HG03175 (cell line): ENCODE measurements around the gene SCUBE3.

Experiments
- ATAC-seq: cut with Tn5 transposase; IDR thresholded peaks from one replicate; pipeline ENCODE4 v1.9.1; 2021; ENCODE audit warnings: mild to moderate bottlenecking, moderate library complexity; ENCODE audit not compliant: unreplicated experiment

SCUBE3 gene

DNA sequence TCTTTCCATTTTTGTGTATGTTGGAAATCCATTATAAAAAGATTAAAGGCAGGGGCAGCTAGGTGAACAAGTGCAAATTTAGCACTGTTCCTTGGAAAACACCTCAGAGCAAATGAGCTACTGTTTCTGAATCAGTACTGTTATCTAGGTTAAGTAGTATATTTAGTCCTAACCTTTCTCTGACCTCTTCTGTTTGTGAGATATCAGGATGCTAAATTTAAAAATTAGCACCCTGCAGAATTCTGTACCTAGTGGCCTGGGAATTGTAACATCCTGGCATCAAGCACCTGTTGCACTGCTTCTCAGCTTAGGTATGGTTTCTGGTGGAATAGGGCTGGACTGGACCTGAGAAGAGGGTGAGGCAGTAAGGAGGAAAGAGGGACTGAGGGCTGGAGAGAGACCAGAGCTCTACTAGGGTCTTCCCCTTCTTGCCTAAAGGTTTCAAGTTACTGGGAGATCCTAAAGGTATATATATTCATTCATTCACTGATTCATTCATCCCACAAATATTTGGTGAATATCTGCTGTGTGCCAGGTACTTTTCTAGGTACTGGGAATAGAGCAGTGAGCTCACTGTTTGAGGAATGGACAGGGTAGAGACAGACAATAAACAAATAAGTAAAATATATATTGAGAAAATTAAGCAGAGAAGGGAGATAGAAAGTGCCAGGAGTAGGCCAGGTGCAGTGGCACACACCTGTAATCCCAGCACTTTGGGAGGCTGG is 51.0 kb downstream of the SCUBE3 start:
- no peak for ATAC-seq

DNA sequence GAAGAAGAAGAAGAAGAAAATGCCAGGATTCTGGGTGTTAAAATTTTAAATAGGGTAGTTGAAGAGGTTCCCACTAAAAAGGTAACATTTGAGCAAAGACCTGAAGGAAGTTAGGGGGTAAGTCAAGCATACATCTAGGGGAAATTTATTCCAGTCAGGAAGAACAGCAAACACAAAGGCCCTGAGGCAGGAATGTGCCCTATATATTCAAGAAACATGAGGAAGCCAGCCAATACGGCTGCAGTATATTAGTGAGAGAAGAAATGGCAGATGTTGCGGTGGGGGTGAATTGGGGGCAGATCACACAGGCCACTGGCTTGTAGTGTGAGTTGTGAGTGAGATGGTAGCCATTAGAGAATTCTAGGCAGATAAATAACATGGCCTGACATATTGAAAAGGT is 51.8 kb downstream of the SCUBE3 start:
- no peak for ATAC-seq

DNA sequence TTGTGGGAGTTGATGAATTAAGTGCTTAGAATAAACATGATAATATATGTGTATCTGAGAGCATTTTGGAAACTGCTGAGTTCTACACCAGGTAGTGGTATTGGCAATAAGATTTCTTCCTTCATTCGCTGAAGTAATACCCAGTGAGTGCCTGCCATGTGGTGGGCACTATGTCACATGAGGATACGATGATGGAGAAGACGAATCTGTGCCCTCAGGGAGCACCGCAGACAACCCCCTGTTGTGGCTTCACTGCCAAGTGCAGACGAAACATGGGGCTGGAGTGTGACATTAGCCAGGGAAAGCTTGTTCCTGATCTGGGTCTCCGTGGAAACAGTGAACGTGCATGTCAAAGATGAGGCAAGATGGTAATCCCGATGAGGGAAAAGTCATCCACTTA is 53.7 kb downstream of the SCUBE3 start:
- ATAC-seq = no peak

DNA sequence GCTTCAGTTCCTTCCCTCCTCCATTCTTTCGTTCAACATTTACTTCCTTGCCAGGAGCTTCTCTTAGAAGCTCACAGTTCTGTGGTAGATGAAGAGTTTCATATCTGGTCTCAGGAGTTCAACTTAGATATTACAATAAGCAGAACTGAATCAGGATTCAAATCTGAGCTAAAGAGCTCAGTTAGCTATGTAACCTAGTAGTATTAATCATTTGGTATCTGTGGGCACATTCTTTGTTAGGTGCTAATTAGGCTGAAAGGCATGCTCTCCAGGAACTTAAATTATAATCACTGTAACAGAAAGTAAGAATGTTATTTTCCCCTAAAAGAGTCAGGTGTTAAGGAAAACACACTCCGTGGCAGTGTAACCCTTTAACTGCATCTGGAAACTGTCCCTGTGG is 54.1 kb downstream of the SCUBE3 start:
- ATAC-seq = no peak

DNA sequence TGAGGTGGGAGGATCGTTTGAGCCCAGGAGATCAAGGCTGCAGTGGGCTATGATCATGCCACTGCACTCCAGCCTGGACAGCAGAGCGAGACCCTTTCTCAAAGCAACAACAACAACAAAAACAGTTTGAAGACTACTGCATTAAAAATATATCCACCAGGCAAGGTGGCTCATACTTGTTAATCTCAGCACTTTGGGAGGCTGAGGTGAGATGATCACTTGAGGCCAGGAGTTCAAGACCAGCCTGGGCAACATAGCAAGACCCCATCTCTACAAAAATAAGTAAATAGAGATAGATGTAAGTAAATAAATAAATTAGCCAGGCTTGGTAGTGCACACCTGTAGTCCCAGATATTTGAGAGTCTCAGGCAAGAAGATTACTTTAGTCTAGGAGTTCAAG is 58.2 kb downstream of the SCUBE3 start:
- ATAC-seq = no peak

DNA sequence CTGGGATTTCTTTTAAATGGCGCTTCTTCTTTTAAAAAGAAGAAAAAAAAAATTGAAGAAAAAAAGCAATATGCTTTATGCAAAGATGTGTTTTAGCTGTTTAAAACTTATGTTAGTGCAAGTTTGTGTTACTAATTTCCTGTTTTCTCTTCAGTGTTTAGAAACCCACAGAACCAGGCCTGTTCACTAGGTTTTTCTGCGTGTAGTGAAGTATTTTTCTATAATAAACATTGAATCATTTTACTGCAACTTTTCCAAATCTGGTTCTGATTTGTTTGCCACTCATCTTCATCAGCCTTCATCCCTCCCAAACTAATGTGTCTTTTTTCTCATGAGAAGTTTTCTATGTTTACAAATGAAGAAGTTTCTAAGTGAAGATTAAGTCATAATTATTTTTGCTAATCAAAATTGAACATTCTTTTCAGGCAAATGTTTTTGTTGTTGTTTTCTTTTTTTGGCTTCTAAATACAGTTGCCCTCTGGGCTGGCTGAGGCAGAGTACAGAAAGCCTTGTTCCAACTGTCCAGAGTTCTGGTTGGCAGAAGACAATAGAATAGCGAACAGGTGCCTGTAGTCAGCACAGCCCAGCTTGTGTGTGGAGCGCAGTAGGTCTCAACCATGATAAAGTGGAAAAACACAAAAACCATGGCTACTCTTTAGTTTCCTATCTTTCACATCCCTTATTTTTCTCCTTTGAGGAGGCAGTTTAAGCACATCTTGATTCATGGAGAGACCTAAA is 60.2 kb downstream of the SCUBE3 start:
- no peak for ATAC-seq

DNA sequence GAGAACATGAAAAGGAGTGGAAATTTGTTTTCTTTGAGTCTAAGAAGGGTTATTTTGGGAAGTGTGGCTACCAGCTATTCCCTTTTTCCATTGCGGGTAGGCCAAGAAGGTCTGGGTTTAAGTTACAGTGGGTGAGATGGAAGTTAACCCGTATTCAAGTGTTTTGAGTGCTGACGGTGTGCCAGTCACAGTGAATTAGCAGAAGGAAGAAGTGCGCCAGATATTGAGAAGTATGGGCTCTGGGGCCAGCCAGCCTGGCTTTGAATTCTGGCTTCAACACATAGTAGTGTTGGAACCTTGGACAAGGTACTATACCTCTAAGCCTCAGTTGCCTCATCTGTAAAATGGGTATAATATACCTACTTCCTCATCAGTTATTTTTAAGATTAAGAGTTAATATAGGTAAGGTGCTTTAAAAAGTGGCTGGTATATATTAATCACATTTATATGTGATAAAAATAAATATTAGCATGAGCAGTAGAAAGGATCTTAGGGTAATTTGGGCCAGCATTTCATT is 62.0 kb downstream of the SCUBE3 start:
- no peak for ATAC-seq

DNA sequence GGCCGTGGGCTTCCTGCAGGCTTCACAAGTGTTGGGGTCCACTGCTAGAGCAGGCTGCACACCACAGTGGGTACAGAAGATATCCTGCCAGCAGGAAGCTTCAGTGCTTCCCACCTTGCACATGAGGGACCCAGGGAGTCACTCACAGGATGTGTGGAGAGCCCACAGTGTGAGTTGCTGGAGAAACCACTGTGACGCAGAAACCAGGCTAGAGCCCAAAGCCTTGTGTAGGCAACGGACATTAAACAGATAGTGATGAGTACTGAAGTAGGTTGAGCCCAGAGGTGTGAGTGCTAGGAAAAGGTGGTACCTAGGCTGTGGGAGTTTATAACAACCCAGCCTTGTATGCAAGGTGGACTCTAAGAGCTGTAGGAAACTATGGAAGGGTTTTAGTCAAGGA is 65.0 kb downstream of the SCUBE3 start:
- no peak for ATAC-seq

DNA sequence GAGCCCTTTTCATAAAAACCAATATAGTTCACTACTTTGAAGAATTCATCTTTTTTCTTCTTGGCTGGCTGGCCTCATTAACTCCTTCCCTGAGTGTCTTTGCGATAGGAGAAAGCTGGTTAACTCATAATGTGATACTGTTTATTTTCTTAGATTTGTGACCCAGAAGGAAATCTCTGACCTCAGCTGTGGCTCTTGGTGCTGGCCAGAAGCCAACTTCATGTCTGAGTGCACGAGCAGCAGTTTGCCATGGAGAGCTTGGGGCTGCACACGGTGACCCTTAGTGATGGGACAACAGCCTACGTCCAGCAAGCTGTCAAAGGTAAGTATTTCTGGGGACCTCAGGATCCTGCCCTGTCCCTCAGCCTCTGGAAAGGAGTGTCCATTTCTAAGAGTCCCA is 67.1 kb downstream of the SCUBE3 start:
- ATAC-seq = no peak

DNA sequence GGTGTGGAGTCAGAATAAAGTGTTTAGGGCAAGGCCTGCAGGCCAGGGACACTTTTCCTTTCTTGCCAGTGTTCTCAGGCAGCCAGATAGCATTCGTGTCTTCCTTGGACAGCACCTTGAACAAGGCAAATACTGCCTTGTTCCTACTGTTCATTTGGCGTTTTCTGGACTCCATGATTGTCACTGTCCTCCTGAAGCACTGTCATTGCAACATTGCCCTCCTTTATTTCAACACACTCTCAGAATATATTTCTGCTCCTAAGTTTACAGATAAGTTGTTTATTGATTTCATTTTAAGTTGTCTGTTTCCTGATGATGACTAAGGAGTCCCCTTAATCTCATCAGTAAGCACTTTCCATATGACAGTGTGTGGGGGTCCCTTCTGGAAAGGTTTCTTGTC is 68.7 kb downstream of the SCUBE3 start:
- no peak for ATAC-seq

DNA sequence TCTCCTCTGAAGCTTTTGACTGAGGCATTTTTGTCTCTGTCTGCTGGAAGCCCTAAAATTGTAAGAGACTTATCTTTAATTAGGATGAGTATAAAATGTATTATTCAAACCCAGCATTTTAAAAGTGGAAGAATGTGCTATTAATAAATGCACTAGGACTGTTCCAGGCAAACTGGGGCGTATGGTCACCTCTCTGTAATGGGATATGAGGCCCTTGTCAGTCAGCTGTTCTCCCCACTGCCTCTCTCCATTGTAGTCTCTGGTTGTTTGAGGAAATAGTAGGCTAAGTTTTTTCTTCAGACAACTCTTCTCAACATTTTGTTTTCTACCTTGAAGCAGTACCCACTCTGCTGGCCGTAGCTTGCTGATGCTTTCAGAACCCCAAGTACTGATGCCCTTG is 69.6 kb downstream of the SCUBE3 start:
- ATAC-seq = no peak

DNA sequence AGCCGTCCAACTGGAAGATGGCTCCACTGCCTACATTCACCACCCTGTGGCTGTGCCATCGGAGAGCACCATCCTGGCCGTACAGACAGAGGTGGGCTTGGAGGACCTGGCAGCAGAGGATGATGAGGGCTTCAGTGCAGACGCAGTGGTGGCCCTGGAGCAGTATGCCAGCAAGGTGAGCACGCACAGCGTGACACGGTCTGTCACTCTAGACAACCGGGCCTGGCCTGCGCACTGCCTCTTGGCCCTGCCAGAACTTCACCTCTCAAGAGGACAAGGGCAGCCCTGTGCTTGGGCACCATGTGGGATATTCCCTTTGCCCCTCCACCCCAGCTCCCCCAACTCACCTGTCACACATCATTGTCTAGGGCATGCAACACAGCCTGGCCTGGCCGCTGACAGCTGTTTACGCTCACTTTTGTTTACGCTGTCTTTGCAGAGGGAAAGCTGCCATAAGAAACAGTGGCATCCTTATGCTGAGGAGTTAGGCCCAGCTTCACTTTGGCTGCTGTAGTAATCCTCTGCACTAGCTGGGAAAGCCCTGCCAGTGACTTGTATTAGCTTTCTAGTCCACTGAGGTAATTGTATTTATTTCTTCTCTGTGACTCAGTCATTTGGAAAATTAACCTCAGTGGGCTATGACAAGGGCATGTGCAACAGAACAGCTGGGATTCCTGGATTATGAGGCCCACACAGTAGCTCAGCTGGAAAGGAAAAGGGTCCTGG is 74.1 kb downstream of the SCUBE3 start:
- no peak for ATAC-seq

DNA sequence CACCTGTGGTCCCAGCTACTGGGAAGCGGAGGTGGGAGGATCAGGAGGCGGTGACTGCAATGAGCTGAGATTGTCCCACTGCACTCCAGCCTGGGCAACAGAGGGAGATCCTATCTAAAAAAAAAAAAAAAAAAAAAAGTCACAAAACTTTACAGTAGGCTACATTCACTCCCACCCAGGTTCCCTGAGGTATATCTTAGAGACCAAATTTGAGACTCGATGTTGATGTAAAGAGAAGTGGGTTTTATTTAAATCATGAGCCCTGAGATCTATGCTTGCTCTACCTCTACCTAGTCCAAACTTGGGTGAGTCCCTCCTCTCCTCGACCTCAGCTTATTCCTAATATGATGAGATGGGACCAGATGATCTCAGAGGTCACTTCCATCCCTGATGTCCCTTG is 75.1 kb downstream of the SCUBE3 start:
- no peak for ATAC-seq

DNA sequence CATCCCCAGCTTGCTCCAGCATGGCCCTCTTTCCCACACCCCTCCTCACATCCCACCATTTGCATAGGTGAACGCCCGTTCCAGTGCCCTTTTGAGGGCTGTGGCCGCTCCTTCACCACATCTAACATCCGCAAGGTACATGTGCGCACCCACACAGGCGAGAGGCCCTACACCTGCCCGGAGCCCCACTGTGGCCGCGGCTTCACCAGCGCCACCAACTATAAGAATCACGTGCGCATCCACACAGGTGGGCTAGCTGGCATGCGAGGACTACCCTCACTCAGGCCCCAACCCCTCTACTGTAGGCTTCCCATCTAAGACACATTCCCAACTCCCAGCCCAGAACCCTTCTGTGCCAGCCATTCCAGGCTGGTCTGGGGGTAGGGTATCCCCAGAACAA is 77.7 kb downstream of the SCUBE3 start:
- no peak for ATAC-seq

DNA sequence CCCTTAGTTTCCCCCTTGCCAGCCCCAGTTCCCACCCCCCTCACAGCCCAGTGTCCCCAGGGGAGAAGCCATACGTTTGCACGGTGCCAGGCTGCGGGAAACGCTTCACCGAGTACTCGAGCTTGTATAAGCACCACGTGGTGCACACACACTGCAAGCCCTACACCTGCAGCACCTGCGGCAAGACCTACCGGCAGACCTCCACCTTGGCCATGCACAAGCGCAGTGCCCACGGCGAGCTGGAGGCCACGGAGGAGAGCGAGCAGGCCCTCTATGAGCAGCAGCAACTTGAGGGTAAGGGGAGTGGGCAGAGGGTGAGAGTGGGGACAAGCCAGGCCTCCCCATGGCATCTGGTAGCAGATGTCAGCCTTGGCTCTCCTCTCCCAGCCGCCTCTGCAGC is 78.7 kb downstream of the SCUBE3 start:
- no peak for ATAC-seq

DNA sequence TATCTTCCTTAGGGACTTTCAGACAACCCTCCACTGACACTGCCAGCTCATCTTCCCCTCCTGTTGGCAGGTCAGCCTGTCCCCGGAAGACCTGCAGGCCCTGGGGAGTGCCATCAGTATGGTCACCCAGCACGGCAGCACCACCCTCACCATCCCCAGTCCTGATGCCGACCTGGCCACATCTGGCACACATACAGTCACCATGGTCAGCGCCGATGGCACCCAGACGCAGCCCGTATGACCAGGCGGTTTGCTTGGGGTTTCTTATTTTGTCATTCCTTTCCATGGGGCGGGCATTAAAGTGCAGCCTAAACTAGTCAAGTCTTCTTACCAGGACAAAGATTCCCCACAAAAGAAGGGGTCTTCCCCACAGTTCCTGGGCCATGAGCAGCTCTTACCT is 79.9 kb downstream of the SCUBE3 start:
- ATAC-seq = no peak

DNA sequence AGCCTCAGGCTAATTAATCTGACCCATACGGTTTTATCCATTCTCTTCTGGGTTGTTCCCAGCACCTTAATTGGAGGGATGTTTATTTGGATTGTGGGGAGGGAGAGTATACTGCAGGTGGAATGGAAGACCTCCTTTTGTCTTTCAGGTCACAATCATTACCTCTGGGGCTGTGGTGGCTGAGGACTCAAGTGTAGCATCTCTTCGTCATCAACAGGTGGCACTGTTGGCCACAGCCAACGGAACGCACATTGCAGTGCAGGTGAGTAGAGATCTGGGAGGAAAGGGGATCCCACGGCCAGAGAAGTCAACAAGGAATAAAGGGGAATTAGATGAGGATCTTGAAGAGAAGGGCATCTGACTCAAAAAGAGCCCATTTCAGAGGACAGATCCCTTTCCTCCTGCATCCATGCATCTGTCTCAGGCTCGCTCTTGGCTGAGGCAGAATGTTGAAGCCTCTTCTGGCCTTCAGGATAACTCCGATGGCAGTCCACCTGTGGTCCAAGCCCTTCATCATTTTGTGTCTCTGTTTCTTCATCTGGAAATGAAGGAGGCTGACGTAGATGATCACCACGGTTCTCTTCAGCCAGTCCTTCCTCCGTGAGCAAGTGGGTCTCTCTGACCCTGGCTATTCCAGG is 80.7 kb downstream of the SCUBE3 start:
- ATAC-seq = no peak

DNA sequence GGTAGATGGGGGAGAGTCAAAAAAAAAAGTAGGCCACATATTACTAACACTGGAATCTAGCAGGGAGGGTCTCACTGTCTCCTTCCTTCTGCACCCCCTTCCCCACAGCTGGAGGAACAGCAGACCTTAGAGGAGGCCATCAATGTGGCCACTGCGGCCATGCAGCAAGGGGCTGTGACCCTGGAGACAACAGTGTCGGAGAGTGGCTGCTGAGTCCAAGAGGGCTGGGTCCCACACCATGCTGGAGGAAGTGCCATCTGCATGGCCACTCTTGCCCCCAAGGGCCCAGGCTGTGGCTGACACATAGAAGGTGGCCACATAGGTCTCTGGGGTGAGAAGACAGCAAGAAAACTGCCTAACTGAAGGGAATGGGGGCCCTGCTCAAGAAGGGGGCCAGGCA is 81.3 kb downstream of the SCUBE3 start:
- ATAC-seq = no peak

DNA sequence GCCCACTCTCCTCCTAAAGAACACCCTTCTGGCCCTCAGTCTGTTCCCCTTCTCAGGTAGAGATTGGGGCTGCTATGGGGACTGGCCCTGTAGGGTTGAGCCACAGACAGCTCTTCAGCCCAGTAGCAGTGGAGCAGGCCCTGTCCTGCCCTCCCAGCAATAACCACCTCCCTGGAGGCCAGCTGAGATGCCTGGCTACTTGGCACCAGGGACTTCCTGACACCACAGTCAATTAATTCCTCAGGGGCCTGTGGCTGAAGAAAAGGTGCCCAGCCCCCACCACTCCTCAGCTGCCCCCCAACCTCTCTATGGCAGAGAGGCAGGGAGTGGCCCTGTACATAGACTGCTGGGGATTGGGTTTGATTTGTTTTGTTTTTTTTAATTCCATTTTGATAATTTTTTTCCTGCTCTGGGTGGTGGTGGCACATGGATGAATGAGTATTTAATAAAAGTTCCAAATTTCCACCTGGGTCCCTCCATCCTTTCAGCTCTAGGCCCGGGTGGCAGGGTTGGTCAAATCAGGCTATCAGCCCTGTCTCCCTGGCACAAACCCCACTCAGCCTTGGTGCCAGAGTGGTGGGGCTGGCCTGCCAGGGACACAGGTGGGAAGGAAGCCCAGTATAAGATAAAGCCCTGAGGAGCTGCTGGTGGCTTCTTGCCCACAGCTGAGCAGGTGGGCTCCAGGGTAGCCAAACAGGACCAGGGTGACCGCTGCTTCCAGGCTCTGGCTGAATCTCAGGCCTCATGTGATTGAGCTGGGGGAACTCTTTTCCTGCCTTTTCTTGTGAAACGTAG is 82.0 kb downstream of the SCUBE3 start:
- ATAC-seq = no peak

DNA sequence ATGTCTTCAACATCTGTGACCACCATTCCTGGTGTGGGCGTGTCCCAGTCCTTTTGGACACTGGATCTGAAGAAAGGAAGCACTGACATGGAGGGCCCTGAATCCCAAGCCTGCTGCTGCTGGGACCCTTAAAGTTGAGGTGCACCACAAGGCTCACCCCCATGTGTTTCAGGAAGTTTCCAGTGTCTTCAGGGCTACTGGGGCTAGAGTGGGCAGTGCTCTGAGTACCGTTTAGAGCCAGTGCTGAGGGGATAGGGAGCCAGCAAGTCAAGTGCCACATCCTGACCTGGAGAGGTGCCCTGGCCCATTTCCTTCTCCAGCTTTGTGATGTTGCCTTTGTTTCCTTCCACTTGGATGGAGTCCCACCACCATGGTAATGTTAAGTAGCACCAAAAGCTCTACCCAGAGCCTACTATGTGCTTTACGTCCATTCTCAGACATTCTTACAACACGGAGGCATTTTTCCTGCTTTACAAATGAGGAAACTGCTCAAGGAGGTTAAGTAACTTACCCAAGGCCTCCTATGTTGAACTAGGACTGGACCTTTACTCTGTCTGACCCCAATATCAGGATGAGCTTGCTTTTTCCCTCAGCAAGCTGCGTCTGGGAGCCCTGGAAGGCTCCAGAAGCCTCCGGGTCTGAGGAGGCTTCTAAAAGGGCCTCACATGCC is 83.3 kb downstream of the SCUBE3 start:
- ATAC-seq = peak; percentile 1
